ENCODE results near the gene ADCY3.
"Not testable (repeated sequence)": the region's sequence is repeated elsewhere in the genome, so short reads cannot be mapped to it uniquely, and the experiment has no call there.

ADCY3 gene

DNA sequence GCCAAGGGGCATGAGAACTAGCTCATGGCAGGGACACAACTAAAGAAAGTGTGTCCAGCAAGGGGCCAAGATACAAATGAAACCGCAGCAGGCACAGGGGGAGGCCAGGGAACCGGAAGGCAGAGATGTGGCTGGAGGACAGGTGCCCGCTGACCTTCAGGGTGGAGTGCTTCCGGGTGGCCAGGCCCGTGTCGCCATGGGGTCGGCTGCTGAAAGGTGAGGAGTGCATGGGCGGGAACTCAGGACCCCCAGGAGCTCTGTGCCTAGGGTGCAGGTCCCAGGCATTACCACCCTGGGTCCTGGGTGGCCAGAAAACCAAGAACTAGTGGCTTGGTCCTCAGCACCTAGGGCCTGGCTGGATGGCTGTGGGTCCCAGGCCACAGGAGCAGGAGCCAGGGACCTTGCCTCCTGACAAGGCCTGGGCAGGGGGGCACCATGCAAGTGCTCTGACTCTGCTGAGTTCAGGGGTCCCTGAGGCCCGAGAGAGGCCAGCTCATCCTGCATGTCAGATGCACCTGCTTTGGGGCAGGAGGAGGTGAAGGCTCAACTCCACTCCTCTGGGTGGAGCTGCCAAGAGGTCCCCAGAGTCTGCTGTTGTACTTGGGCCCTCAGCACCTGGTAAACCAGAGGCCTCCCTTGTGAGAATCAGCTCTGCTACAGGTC, 75.9 kb downstream of the ADCY3 start:
- no peak for DNase-seq (ENCODE audit: low read depth)

DNA sequence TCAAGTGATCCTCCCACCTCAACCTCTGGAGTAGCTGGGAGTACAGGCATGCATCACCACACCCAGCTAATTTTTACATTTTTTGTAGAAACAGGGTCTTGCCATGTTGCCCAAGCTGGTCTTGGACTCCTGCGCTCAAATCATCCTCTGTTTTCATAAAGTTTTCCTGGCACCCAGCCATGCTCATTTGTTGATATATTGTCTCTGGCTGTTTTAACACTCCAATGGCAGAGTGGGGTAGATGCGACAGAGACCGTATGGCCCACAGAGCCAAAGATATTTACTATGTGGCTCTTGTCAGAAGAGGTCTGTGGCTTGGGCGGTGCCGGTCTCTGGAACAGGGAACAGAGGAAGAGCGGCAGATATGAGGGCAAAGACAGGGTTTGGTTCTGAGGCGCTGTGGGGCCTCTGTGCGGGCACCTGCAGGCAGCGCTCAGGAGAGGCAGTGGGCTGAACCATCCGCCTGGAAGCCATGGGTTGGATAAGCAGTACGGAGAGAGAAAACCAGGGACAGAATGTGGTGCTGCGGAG, 76.6 kb downstream of the ADCY3 start:
- no peak for DNase-seq (ENCODE audit: low read depth)

DNA sequence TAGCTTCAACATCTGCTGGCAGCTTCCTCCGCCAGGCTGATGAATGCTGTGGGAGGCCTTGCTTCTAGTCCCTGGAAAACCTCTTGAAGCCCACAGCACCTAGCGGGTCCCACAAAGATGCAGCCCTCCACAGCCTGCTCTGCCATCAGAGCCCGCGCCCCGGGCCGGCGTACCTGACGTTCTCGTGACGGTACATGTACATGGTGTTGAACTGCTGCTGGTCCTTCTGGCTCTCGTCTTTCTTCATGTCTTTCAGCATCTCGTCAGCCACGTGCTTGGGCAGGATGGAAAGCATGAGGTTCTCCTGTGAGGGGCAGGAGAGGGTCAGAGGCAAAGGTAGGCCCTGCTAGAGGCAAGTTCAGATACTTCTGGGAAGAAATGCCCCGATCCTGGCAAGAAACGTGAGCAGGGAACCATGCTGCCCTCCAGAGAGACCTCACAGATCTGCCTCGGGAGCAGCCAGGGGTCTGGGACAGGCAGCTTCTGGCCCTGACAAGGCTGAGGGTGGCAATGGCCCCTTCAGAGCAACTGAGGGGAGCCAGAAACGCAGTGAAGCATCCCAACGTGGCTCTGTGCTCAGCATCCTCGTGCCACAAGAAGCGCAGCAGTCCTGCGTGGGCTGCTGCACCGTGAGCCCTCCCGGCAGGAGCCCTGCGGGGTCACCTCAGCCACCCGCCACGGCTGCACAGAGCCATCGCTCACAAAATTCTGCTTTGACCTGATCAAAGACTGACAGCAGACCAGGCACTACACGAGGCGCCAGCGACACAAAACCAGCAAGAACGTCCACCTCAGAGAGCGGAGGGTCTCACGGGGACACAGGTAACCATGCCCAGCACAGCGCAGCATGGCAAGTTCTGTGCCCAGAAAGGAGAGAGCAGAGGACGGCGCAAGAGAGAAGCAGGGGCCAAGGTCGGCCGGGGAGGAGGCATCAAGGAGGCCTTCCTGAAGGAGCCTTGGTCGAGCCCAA, 77.7 kb downstream of the ADCY3 start:
- DNase-seq (ENCODE audit: low read depth) = no peak

DNA sequence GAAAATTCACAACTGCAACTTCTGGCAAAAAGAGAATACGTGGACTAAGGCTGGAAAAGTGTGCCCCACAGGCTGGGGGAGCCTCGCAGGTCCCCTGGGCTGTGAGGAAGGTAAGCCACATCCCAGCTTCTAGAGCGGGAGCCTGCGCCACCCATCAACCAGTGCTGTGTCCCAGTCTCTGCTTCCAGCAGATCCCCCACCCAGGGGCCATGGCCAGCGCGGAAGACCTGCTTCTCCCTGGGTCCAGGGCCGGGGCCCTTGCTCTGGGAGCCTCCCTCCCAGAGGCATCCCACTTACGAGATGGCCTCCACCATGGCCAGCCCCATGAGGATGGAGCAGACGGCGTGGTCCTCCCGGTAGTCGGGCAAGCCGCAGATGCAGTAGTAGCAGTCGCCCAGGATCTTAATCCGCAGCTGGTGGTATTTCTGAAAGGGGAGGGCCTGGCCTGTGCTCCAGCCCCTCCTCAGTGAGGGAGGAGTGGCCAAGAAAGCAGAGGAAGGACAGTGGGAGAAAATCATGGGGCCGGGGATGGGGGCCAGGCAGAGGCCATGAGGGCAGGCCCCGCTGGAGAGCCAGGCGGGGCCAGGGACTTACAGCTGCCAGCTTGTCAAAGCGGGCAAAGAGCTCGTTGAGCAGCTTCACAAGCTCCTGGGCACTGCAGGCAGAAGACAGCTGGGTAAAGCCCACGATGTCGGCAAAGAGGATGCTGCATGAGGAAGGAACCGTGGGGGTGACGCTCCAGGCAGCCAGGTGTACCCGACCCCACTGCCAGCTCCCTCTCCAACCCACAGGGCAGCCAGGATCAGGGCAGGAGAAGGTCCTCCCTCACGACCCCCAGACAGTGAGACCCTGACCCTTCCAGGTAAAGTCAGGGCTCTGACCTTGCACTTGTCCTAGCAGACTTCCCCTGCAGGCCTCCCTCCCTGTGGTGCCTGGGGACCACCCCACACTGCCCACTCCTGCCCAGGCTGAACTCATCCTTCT, 78.8 kb downstream of the ADCY3 start:
- no peak for DNase-seq (ENCODE audit: low read depth)

DNA sequence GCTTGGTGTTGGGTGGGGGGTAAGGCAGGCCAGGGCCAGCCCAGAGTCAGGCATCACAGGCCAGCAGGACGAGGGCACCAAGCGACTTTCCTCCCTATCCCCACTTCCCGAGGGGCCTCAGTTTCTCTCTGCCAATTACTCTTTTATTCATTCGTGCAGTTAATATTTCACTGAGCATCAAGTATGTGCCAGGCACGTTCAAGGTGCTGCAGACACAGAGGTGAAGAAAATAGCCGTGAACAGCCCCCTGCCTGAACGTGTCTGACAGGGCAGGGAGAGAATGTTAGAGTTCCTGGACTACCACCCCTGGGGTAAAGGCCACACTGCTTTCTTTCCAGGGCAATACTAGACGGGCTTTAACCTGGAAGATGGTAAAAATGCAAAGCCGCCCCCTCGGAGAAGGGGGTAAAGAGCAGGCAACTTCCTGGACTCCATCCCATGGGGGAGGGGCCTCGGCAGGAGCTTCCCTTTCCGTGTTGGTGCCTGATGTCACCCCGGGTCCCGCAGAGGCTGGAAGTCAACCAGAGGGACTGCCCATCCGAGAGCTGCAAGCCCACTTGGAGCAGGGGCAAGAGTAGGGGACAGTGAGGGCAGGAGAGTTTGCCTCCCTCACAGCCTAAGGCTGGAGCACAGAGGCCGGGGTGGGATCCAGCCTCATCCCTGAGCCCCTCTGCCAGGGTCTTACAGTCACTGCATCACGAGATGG, 79.7 kb downstream of the ADCY3 start:
- DNase-seq (ENCODE audit: low read depth) = no peak

DNA sequence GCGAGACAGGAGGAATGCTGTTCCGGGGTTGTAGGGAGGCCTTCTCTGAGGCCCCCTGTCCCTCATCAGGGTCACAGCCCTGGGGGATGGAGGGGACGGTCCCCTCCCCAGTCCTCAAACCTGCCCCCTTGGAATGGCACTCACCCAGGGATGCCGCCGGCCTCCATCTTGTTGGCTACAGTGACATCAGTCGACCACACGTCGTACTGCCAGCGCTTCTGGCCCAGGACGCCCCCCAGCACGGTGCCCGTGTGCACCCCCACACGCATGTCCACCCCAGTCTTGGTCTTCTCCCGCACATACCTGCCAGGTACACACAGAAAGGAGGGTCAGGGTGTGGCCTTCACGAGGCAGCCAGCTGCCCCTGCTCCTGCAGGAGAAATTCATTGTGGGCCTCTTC, 80.3 kb downstream of the ADCY3 start:
- DNase-seq (ENCODE audit: low read depth) = no peak

DNA sequence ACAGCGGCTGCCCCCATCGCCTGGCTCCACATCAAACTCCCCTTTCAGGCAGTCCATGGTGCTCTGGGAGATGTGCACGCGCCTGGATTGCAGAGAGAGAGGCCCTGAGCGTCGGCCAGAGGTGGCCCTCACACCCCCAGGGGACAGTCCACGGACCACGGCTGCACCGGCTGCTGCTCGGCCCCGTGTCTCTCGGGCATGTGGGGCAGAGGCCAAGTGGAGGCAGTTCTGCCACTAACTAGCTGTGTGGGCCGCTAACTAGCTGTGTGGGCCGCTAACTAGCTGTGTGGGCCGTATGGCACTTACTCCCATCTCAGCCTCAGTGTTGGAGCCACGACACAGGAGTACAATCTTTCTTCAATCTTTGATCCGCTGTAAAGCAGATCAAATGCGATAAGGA, 81.5 kb downstream of the ADCY3 start:
- no peak for DNase-seq (ENCODE audit: low read depth)

DNA sequence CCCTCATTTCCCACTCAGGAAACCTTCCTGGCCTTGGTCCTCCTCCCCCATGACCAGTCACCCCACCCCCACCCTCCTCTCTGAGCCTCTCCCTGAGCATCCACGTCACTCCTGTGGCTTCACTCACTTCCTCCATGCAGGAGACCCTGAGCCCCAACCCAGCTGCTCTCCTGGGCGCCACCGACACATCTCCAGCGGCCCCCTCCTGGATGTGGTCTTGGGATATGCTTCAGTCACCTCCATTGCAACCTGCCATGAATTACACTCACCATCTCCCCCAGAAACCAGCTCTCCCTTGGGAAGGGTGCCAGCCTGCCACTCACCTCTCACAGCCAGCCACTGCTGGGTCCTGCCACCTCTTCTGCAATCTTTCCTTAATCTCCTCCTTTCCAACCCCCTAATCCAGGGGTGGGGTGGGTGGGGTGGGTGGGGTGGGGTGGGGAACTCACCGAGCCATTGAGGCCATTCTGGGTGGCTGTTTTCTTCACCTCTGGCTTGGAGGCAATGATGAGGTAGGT, 82.0 kb downstream of the ADCY3 start:
- DNase-seq (ENCODE audit: low read depth) = no peak

DNA sequence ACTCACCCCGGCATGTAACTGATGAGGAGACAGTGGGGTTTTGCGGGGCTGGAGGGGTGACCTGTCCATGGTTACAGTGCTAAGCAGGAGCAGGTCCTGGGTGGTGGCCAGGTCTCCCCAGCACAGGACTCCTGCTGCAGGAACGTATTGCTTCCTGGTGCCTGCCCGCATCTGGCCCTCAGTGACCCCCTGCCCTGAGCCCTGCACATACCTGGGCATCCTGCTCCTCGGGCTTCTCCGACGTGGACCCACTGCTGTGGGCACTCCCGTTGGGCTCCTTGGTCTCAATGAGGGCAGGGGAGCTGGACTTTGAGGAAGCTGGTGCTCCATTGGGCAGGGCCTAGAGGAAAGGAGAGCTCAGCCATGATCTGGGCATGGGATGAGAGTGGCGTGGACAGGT, 83.3 kb downstream of the ADCY3 start:
- no peak for DNase-seq (ENCODE audit: low read depth)

DNA sequence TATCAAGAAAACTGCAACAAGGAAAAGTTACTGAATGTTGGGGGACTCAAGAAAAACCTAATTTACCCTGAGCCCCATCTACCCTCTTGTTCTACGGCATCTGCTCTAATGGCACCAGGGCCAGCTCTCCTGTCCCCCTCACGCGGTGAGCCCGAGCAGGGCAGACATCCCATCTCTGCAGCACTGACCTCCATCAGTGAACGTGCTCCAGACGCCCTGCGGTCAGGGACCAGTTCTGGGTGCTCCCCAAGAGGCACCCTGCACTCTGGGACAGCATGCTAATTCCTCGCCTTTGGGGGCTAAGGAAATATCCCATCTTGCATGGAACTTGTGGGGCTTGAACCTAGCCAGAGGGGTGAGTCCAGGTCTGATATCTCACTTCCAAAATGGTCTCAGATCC, 83.8 kb downstream of the ADCY3 start:
- DNase-seq (ENCODE audit: low read depth) = no peak

DNA sequence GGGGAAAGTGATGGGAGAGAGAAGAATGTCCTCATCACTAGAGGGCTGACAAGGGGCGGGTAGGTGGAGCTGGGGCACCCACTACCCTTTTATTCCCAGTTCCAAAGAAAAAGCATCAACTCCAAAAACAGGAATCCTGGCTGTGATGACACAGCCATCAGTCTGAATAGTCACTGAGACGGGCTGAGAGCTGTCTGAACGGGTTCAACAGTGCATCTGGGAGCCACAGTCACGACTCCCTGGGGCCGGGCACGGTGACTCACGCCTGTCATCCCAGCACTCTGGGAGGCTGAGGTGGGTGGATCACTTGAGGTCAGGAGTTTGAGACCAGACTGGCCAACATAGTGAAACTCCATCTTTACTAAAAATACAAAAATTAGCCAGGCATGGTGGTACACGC, 84.6 kb downstream of the ADCY3 start:
- DNase-seq (ENCODE audit: low read depth) = not testable (repeated sequence)

DNA sequence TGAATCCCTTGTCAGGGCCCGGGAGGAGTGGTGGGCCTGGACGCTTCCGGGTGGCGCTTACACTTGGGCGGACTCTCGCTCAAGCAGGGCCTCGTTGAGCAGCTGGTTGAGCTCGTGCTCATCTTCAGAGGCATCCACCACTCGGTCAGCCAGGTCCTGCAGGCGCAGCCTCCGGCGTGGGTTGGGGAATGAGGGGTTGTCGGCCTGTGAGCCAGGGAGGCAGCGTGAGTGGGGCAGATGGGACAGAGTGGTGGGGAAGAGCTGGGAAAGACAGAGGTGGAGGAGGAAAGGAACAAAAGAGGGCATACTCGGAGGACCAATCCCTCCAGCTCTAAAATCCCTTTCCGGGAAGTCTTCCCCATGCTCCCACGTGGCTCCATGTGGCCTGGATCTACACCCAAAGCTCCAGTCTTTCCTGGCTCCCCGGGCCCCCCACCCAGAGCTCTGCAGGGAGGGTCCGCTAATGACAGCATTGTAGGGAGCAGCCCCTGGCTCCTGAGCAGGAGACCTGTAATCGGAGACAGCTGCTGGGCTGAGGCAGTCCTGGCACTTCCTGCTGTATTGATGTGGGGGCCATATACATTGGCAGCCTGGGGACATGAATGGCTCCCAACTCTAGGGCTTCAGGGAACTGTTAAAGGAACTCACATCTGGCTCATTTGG, 85.2 kb downstream of the ADCY3 start:
- no peak for DNase-seq (ENCODE audit: low read depth)

DNA sequence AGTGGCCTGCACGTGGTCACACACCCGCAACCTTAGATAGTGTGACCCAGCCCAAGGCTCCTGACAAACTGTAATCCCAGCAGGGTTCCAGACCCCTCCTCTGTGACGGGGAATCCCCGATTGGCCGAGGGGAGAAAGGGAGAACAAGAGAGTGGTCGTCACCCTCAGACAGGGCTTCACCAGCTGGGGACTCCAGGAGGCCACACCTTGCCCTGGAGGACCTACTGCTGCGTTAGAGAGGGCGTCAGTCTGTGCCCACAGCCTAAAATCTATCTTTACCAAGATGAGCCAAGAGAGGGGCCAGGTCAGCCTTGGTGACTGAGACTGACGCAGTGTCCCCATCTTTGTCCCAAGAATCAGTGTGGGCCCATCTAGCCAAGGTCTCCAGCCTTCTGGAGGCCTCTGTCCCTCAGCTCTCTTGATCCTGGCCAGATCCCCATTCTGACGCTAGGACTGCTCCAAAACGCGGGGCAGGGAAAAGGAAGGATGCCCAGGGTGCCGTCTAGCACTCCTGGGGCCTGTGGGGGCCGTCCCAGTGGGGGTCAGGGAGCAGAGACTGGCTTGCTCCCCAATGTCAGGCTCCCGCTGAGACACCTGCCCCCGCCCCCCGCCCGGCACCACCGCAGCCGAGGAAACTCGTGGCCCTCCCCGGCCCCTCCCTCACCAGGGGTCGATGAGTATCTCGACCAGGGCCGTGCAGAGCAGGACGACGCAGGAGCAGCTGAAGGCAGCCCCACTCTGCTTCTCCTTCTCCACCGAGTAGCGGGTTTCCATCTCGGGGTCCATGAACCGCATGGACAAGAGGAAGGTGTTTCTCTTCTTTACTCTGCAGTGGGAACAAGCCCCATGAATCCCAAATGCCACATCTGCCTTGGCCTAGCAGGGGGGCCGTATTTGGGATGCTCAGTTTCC, 86.0 kb downstream of the ADCY3 start:
- no peak for DNase-seq (ENCODE audit: low read depth)

DNA sequence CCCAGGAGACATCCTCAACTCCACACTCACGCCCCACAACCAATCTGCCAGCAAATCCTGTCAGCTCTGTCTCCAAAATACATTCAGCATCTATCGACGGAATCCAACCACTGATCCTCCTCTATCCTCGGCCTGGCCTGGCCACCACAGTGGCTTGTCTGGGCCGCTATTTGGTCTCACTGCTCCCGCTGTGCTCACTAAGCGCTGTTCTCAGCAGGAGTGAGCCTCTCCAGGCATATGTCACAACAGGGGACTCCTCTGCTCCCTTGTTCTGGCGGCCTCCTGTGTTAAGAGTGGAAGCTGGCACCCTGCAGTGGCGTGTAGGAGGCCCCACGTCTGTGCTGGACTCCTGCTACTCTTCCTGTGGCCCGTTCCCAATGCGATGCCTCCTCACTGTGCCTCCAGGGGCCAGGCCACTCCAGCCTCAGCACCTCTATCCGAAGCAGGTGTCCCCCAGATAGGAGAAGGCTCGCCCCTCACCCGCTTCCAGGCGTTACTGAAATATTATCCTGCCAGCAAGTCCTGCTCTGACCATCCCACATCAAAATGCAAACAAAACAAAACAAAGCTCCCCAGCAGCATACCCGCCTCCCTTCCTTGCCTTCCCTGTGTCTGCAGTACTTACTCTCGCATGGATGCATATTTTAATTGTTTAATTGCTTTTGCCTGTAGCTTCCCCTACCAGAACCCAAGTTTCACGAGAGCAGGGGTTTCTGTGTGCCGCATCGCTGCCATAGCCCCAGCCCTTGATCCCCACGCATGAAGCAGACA, 86.9 kb downstream of the ADCY3 start:
- no peak for DNase-seq (ENCODE audit: low read depth)

DNA sequence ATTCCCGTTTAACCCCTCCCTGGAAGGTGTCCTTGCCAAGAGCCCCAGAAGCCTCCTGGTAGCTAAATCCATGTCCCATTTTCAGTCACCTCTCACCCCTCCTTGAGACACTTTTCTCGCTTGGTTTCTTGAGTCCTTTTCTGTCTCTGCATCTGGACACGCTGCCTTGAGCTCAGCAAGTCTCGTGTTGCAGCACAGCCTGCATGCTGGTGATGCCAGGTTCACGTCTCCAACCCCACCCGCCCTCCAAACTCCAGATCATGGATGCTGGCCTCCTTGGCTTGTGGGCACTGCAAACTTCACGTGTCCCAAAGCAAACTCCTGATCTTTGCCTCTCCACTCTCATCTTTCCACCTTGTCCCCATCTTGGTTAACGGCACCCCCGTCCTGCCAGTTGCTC, 87.5 kb downstream of the ADCY3 start:
- DNase-seq (ENCODE audit: low read depth) = no peak

DNA sequence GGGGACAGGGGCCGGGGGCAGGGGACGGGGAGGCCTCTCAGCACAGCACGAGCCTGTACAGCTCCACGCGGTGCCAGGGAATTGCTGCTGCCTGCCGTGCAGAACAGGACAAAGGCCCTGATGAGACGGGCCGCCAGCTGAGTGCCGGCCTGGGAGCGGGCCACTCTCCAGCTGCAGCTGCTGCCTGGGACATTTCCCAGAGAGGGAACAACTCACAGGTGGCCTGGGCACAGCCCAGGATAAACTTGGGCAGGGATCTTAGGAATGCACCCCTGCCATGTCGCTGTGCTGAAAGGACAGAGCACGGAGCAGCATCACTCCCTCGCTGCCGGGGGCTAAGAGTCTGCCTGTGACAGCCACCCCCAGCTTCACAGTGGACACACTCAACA, 88.0 kb downstream of the ADCY3 start:
- no peak for DNase-seq (ENCODE audit: low read depth)

DNA sequence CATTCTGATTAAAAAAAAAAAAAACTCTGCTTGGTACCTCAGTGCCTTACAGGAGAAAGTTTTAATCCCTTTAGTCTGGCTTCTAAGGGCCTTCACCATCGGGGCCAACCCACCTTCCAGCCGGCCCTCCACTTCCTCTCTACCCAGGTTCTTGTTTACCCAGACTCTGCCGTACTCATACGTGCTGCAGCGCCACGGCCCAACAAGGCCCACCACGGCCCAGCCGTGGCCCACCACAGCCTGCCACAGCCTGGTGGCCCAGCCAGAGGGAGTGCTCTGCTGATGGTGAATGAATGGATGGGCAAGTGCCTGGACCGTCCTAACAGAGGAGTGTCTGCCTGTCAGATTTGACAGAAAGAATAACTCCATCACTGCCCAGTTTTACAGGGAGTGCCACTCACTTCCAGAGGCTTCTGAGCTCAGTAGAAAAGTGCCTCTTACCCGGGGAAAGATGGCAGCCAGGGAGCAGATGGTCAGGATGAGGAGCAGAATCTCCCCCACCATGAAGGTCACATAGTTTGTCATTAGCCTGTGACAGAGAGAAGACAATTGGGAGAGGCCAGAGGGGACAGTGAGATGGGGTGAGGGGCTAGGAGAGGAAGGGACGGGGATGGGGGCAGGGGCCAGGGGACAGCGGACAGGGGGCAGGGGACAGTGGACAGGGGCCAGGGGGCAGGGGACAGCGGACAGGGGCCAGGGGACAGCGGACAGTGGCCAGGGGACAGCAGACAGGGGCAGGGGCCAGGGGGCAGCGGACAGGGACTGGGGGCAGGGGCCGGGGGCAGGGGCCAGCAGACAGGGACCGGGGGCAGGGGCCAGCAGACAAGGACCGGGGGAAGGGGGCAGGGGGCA, 88.6 kb downstream of the ADCY3 start:
- DNase-seq (ENCODE audit: low read depth) = no peak

DNA sequence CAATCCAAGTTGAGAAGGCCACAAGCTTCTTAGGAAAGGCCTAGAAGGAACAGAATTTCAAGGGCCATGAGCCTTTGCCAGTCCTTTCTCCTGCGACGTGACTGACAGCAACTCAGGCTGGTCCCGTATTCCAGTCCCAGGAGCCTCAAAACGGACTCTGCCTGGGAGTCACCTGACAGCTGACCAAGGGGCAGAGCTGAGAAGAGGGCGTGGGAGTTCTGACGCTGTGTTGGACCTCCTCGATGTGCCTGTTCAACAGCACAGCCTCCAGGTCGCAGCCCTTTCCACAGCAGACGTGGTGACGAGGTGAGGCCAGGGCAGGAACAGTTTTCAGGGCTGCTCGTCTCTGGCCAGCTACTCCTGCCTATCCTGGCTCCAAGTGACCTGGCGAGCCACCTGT, 89.3 kb downstream of the ADCY3 start:
- no peak for DNase-seq (ENCODE audit: low read depth)
